Mesenchymal stem cell (in vitro differentiated cells and primary cell): Measurements from ENCODE around the gene USH2A.

Source experiments
- DNase-seq: peaks from one replicate; pipeline ENCODE4 v3.0.0-alpha.2; 2013
- H2AFZ ChIP-seq: one replicate; pipeline ENCODE4 v1.6.1; 2013; ENCODE audit warnings: low read depth, mild to moderate bottlenecking, control low read depth, inconsistent platforms, low read length, moderate library complexity
- H2AK5ac ChIP-seq: 2 replicates; pipeline ENCODE4 v1.6.1; 2013; ENCODE audit warnings: low read length, moderate library complexity, mild to moderate bottlenecking, inconsistent platforms; ENCODE audit not compliant: severe bottlenecking
- H2BK120ac ChIP-seq: one replicate; pipeline ENCODE4 v1.6.1; 2013; ENCODE audit warnings: low read depth, mild to moderate bottlenecking, inconsistent platforms, low read length, moderate library complexity
- H2BK12ac ChIP-seq, 2 experiments: one replicate each; pipeline ENCODE4 v1.6.1; 2013; ENCODE audit warnings: inconsistent platforms in 2 of 2, low read length in 2 of 2, mild to moderate bottlenecking in 2 of 2, moderate library complexity in 2 of 2, control low read depth in 1 of 2
- H2BK15ac ChIP-seq: one replicate; pipeline ENCODE4 v1.6.1; 2013; ENCODE audit warnings: mild to moderate bottlenecking, low read depth, inconsistent platforms; ENCODE audit not compliant: poor library complexity, severe bottlenecking
- H2BK5ac ChIP-seq: 2 replicates; pipeline ENCODE4 v1.6.1; 2013; ENCODE audit warnings: low read depth, mild to moderate bottlenecking, low read length, control low read depth, inconsistent platforms; ENCODE audit not compliant: poor library complexity, severe bottlenecking
- H3K14ac ChIP-seq, 2 experiments: one replicate each; pipeline ENCODE4 v1.6.1; 2013; ENCODE audit warnings: inconsistent platforms in 2 of 2, low read length in 2 of 2, control low read depth in 1 of 2, mild to moderate bottlenecking in 1 of 2, moderate library complexity in 1 of 2
- H3K18ac ChIP-seq, 2 experiments: one replicate each; pipeline ENCODE4 v1.6.1; 2013; ENCODE audit warnings: inconsistent platforms in 2 of 2, low read length in 2 of 2, control low read depth in 1 of 2, low read depth in 1 of 2, mild to moderate bottlenecking in 1 of 2
- H3K23ac ChIP-seq, 2 experiments: one replicate each; pipeline ENCODE4 v1.6.1; 2013; ENCODE audit warnings: inconsistent platforms in 2 of 2, low read length in 2 of 2, mild to moderate bottlenecking in 2 of 2, moderate library complexity in 2 of 2, control low read depth in 1 of 2
- H3K27ac ChIP-seq: 2 replicates; pipeline ENCODE4 v1.5.1; 2013; ENCODE audit warnings: mild to moderate bottlenecking, moderate library complexity, low read length, control low read depth, inconsistent platforms; ENCODE audit not compliant: poor library complexity, severe bottlenecking
- H3K27me3 ChIP-seq, 2 experiments: 2 replicates each; pipeline versions ENCODE4 v1.6.1 to v1.7.0; 2013; ENCODE audit warnings: low read length in 2 of 2, mild to moderate bottlenecking in 2 of 2, moderate library complexity in 2 of 2, control low read depth in 1 of 2, inconsistent platforms in 1 of 2; ENCODE audit not compliant: control insufficient read depth in 1 of 2, insufficient read depth in 1 of 2
- H3K36me3 ChIP-seq, 2 experiments: 2 replicates each; pipeline versions ENCODE4 v1.6.1 to v1.7.0; 2013; ENCODE audit warnings: low read length in 2 of 2, control low read depth in 1 of 2, inconsistent platforms in 1 of 2, low read depth in 1 of 2, mild to moderate bottlenecking in 1 of 2; ENCODE audit not compliant: insufficient read depth in 2 of 2, control insufficient read depth in 1 of 2
- H3K4ac ChIP-seq, 2 experiments: one replicate each; pipeline ENCODE4 v1.6.1; 2013; ENCODE audit warnings: inconsistent platforms in 2 of 2, low read length in 2 of 2, mild to moderate bottlenecking in 2 of 2, moderate library complexity in 2 of 2, control low read depth in 1 of 2, low read depth in 1 of 2
- H3K4me1 ChIP-seq: 2 replicates; pipeline ENCODE4 v1.6.1; 2013; ENCODE audit warnings: low read depth, low read length, control low read depth; ENCODE audit not compliant: control insufficient read depth, insufficient read depth
- H3K4me2 ChIP-seq: 2 replicates; pipeline ENCODE4 v1.6.1; 2013; ENCODE audit warnings: low read length, mild to moderate bottlenecking, inconsistent platforms; ENCODE audit not compliant: poor library complexity, severe bottlenecking
- H3K4me3 ChIP-seq, 2 experiments: 2 replicates each; pipeline versions ENCODE4 v1.5.1 to v1.7.0; 2013; ENCODE audit warnings: low read length in 2 of 2, mild to moderate bottlenecking in 2 of 2, control low read depth in 1 of 2, low read depth in 1 of 2; ENCODE audit not compliant: insufficient read depth in 1 of 2
- H3K79me1 ChIP-seq: replicated peaks from 2 replicates; pipeline ENCODE4 v1.6.1; 2013; ENCODE audit warnings: mild to moderate bottlenecking, control low read depth, low read length, inconsistent platforms; ENCODE audit not compliant: poor library complexity, severe bottlenecking
- H3K9ac ChIP-seq: 2 replicates; pipeline ENCODE4 v1.7.0; 2013; ENCODE audit warnings: mild to moderate bottlenecking, low read length, moderate library complexity
- H3K9me3 ChIP-seq: 2 replicates; pipeline ENCODE4 v1.7.0; 2013; ENCODE audit warnings: mild to moderate bottlenecking, low read length; ENCODE audit not compliant: control insufficient read depth
- H4K8ac ChIP-seq: one replicate; pipeline ENCODE4 v1.6.1; 2013; ENCODE audit warnings: inconsistent platforms, mild to moderate bottlenecking, low read length, moderate library complexity
- H4K91ac ChIP-seq: one replicate; pipeline ENCODE4 v1.6.1; 2013; ENCODE audit warnings: mild to moderate bottlenecking, low read length, inconsistent platforms
- WGBS: methylation state at CpG from one replicate; pipeline ENCODE4 v1.1.7; 2013; ENCODE audit warnings: mixed read lengths; 5-methylcytosine and 5-hydroxymethylcytosine counted together

The USH2A gene

GRCh38 chr1:216193839-216194443 lies 229.3 kb downstream of the USH2A start:
- H2BK12ac ChIP-seq, result no peak overlapping the region
- H2AK5ac ChIP-seq, result no peak overlapping the region
- no peaks in the 10 kb centered on the region for H3K27me3 ChIP-seq
- H2BK5ac ChIP-seq, result no peak overlapping the region
- H3K79me1 ChIP-seq, result no peaks in the 10 kb centered on the region
- 75% methylated on average over 6 of the region's 7 CpGs for WGBS
- H3K9ac ChIP-seq, result no peak overlapping the region
- no peak for DNase-seq
- no peak overlapping the region for H3K4me3 ChIP-seq
- H2AFZ ChIP-seq, result no peak overlapping the region
- no peak overlapping the region for H3K4ac ChIP-seq
- H2BK120ac ChIP-seq, result no peak overlapping the region
- no peak overlapping the region for H3K4me2 ChIP-seq
- H3K23ac ChIP-seq, result no peak overlapping the region
- no peak overlapping the region for H2BK15ac ChIP-seq
- H3K4me1 ChIP-seq, result no peaks in the 10 kb centered on the region
- no peaks in the 10 kb centered on the region for H3K36me3 ChIP-seq
- H3K27ac ChIP-seq, result no peak overlapping the region
- no peak overlapping the region for H4K91ac ChIP-seq
- no peaks in the 10 kb centered on the region for H3K9me3 ChIP-seq
- no peak overlapping the region for H3K14ac ChIP-seq
- H4K8ac ChIP-seq, result no peak overlapping the region
- H3K18ac ChIP-seq, result no peak overlapping the region

DNA sequence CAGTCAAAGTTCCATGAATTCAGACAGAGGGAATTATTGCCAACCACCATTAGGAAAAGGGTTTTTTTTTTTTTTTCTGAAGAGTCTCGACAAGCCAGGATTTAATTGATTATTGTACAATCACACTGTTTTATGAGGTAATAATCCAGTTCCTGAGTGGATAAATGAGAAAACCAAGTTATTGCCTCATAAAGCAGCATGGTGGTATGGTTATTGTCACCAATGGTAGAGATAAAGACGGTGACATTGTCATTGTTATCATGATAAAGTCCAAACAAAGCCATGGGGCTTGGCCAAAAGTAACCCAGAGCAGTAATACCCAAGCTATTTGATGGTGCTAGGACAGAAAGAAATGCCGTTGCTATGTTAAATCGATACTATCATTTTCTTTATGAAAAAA lies 232.8 kb downstream of the USH2A start:
- Histone ChIP-seq H2BK120ac (no peak overlapping the region), H3K27ac (no peak overlapping the region), H4K8ac (no peak overlapping the region), H3K18ac (no peak overlapping the region), H3K4me3 (no peak overlapping the region), H3K4ac (no peak overlapping the region), H2BK15ac (no peak overlapping the region), H3K36me3 (no peaks in the 10 kb centered on the region), H2AFZ (no peak overlapping the region), H3K79me1 (no peaks in the 10 kb centered on the region), H4K91ac (no peak overlapping the region), H2BK5ac (no peak overlapping the region), H3K4me1 (no peaks in the 10 kb centered on the region), H2BK12ac (no peak overlapping the region), H3K27me3 (no peaks in the 10 kb centered on the region), H3K23ac (no peak overlapping the region), H3K14ac (no peak overlapping the region), H3K9me3 (no peaks in the 10 kb centered on the region), H2AK5ac (no peak overlapping the region), H3K4me2 (no peak overlapping the region), H3K9ac (no peak overlapping the region)
- WGBS, result 12% methylated on average over 1 of the region's 4 CpGs
- DNase-seq, result no peak

- DNase-seq, result peak; percentile 59
- Histone ChIP-seq H3K14ac (no peak overlapping the region), H2BK5ac (no peak overlapping the region), H3K4me1 (no peaks in the 10 kb centered on the region), H3K36me3 (no peaks in the 10 kb centered on the region), H2BK15ac (no peak overlapping the region), H3K9ac (no peak overlapping the region), H3K18ac (no peak overlapping the region), H3K27ac (no peak overlapping the region), H2AK5ac (no peak overlapping the region), H2BK120ac (no peak overlapping the region), H3K27me3 (no peaks in the 10 kb centered on the region), H4K8ac (no peak overlapping the region), H4K91ac (no peak overlapping the region), H3K9me3 (no peaks in the 10 kb centered on the region), H3K4me3 (no peak overlapping the region), H3K79me1 (no peaks in the 10 kb centered on the region), H2BK12ac (no peak overlapping the region), H3K4ac (no peak overlapping the region), H3K4me2 (no peak overlapping the region), H3K23ac (no peak overlapping the region), H2AFZ (no peak overlapping the region)
- WGBS, result 9% methylated on average over 1 of the region's 2 CpGs
Measured at GRCh38 chr1:216186816-216187215, 236.4 kb downstream of the USH2A start.

- H3K36me3 ChIP-seq, result no peaks in the 10 kb centered on the region
- H2AK5ac ChIP-seq, result no peak overlapping the region
- H3K4me1 ChIP-seq, result no peaks in the 10 kb centered on the region
- H2BK12ac ChIP-seq, result no peak overlapping the region
- no peak for DNase-seq
- no peaks in the 10 kb centered on the region for H3K79me1 ChIP-seq
- no peak overlapping the region for H2AFZ ChIP-seq
- no peak overlapping the region for H2BK15ac ChIP-seq
- H3K27me3 ChIP-seq, result no peaks in the 10 kb centered on the region
- no peaks in the 10 kb centered on the region for H3K9me3 ChIP-seq
- no peak overlapping the region for H3K4me2 ChIP-seq
- no peak overlapping the region for H4K91ac ChIP-seq
- H4K8ac ChIP-seq, result no peak overlapping the region
- no peak overlapping the region for H3K14ac ChIP-seq
- H3K18ac ChIP-seq, result no peak overlapping the region
- no peak overlapping the region for H3K23ac ChIP-seq
- no peak overlapping the region for H2BK5ac ChIP-seq
- no peak overlapping the region for H3K9ac ChIP-seq
- no peak overlapping the region for H3K27ac ChIP-seq
- WGBS, result 84% methylated on average over 2 of the region's 2 CpGs
- H3K4me3 ChIP-seq, result no peak overlapping the region
- no peak overlapping the region for H2BK120ac ChIP-seq
- H3K4ac ChIP-seq, result no peak overlapping the region
Measured at GRCh38 chr1:216186141-216186540, 237.1 kb downstream of the USH2A start.
